HG02642 (cell line): Measurements from ENCODE around the gene NHSL1.
A peak's percentile ranks its signal among the peaks of the same experiment; 100 is the strongest.

Source experiments
- ATAC-seq: cut with Tn5 transposase; IDR thresholded peaks from one replicate; pipeline ENCODE4 v1.9.1; 2021; ENCODE audit warnings: mild to moderate bottlenecking; ENCODE audit not compliant: unreplicated experiment, poor library complexity

Gene NHSL1, protein sequence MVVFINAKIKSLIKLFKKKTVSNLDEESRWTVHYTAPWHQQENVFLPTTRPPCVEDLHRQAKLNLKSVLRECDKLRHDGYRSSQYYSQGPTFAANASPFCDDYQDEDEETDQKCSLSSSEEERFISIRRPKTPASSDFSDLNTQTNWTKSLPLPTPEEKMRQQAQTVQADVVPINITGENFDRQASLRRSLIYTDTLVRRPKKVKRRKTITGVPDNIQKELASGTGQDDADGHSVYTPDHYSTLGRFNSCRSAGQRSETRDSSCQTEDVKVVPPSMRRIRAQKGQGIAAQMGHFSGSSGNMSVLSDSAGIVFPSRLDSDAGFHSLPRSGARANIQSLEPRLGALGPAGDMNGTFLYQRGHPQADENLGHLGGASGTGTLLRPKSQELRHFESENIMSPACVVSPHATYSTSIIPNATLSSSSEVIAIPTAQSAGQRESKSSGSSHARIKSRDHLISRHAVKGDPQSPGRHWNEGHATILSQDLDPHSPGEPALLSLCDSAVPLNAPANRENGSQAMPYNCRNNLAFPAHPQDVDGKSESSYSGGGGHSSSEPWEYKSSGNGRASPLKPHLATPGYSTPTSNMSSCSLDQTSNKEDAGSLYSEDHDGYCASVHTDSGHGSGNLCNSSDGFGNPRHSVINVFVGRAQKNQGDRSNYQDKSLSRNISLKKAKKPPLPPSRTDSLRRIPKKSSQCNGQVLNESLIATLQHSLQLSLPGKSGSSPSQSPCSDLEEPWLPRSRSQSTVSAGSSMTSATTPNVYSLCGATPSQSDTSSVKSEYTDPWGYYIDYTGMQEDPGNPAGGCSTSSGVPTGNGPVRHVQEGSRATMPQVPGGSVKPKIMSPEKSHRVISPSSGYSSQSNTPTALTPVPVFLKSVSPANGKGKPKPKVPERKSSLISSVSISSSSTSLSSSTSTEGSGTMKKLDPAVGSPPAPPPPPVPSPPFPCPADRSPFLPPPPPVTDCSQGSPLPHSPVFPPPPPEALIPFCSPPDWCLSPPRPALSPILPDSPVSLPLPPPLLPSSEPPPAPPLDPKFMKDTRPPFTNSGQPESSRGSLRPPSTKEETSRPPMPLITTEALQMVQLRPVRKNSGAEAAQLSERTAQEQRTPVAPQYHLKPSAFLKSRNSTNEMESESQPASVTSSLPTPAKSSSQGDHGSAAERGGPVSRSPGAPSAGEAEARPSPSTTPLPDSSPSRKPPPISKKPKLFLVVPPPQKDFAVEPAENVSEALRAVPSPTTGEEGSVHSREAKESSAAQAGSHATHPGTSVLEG (N-terminal part only)

GRCh38 chr6:138499303-138500018, at the start of gene NHSL1:
Gene NHSL1 (minus strand): TSS chr6:138499494. CDS start chr6:138499290, 204 bp downstream.
- peak; percentile 81 for ATAC-seq

DNA sequence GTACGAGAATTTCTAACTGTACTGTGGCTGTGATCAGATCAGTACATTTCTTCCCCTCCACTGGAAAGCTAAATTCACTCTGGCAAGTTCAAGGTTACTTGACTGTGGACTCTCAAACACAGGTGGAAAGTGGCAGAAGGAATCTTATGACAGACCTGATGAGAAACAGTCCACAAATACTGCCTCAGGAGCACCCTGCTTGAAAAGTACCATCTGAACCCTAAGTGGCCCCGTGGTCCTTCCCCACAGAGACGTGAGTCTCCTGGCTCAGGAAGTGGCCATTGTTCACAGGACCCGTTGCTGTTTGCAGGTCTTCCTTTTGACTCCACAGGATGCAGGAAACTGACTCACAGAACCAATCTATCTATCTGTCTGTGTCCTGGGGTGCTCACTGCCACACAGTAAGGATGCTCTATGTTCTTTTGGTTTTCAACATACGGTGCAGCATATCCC, 47.5 kb upstream of the NHSL1 start:
- no peak for ATAC-seq

DNA sequence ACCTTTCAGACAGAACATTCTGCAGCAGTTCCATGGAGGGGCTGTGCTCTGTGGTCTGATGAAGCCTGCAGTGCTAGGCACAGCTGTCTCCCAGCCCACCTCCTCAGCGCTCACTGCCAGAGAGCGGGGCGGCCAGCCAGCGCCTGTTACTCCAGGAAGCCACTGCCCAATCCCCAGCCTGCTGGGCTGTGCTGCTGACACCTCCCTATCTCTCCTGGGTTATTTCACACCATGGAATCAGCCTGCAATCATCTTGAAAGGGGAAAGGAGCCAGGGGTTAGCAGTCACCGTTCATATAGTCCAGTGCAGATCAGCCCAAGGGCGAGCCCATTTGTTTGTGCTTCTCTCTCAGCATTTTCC, 46.3 kb upstream of the NHSL1 start:
- ATAC-seq = no peak

- no peak for ATAC-seq
These were observed 45.2 kb upstream of the NHSL1 start for GRCh38 chr6:138544501-138544900.

GRCh38 chr6:138543657-138544056, 44.4 kb upstream of the NHSL1 start:
- no peak for ATAC-seq

- ATAC-seq = no peak
These were observed 42.7 kb upstream of the NHSL1 start for GRCh38 chr6:138541823-138542481.

DNA sequence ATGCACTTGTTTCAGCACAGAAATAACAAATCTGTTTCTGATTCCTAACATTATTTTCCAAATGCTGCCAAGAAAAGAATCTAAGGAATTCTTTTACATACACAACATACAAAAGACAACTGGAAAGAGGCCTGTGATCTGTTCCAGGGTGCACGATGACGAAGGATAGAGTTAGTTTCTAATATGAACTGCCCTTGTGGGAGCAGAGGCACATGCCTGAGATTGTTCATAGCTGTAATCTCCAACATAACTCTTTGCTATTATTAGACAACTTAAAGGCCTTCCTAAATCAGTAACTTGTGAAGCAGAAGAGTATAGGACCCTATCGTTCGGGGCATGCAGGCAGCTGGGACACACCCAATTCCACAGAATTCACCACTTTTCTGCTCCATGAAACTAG, 41.2 kb upstream of the NHSL1 start:
- ATAC-seq = no peak

DNA sequence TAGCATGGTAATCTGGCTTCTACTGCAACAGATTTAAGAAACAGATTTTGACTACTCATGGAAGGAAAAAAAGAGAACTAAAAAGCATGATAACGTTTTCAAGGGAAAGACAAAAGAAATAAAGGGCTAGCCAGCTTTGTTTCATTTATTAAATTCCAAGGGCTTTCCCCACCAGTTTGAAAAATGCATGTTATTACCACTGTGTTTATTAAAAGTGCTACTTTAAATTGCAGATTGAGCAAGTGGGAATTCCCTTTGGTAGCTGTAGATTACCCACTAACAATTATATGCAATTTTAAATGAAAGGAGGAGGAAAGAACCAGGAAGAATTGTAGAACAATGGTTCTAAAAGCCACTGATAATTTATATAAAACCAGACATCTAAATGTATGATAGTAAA, 40.6 kb upstream of the NHSL1 start:
- ATAC-seq = no peak

GRCh38 chr6:138538390-138539031, 39.2 kb upstream of the NHSL1 start:
- no peak for ATAC-seq

DNA sequence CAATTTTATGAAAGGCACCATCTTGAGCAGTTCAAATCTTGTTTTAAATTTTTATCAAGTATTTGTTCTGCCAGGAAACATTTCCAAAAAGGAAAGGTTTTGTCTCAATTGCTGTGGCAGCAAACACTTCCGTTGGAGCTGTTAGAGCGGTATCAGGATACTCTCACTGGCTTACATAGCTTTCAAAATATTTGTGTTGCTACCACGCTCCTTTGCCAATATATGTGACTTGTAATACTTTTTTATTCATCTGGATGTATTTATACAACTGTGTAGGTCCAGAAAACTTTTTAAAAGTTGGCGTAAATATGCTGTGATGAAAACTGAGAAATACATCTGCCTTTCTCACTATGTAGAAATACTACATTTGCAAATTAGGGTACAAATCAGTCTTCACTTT, 37.8 kb upstream of the NHSL1 start:
- ATAC-seq = no peak

DNA sequence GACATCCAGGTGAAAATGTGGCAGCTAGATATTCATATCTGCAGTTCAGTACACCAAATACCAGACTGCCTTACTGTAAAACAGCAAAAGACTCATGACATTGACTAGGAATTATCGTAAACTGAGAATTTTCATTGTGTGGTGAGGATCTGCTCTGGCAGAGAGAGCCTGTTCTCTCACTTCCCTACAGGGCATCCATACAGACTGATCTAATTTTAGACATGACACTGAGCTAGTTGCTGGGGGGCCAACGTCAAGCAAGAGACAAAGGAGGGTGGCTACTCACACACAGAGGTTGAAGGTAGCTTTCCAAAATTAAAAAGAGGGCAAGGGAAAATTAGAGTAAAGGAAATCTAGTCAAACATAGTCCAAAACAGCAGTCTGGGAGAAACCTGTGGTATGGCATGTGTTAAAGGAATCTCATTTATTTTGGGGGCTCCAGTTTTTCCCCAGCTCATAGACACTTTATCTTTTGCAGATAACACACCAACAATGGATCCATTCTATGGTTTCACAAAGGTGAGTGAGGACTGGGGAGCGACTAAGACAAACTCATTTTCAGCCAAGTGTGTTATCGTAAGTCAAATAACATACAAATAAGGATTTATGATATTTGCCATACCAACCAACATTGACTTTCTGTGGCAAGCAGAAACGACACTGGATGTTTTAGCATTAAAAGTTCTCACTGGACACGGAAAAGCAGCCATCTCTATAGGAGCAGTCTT, 36.6 kb upstream of the NHSL1 start:
- ATAC-seq = no peak

DNA sequence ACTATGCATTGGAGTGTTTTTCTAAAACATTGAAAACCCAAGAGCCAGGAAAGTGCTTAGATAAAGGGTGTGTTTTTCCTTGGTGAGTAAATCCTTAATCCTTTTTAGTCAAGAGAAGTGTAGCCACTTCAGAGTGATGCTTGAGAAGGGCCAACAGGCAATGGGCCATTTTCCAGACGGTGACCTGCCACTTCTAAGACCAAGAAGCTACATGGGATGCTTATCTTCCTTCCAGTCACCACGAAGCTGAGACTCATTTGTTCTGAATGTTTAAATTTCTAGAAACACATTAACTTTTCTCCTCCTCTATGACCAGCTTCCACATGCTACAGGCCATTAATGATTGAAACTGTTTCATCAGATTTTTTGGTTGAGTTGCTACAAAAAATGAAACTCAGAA, 34.4 kb upstream of the NHSL1 start:
- no peak for ATAC-seq

DNA sequence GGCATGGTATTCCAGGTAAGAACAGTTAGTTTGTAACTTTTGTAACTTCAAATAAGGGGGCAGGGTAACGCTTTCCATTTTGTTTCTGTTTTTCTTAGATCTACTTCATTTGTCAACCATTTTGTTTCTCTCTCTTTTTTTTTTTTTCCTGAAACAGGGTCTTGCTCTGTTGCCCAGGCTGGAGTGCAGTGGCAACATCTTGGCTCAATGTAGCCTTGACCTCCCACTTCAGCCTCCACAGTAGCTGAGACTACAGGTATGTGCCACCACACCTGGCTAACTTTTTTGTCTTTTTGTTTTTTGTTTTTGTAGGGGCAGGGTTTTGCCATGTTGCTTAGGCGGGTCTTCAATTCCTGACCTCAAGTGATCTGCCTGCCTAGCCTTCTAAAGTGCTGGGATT, 32.1 kb upstream of the NHSL1 start:
- ATAC-seq = no peak

DNA sequence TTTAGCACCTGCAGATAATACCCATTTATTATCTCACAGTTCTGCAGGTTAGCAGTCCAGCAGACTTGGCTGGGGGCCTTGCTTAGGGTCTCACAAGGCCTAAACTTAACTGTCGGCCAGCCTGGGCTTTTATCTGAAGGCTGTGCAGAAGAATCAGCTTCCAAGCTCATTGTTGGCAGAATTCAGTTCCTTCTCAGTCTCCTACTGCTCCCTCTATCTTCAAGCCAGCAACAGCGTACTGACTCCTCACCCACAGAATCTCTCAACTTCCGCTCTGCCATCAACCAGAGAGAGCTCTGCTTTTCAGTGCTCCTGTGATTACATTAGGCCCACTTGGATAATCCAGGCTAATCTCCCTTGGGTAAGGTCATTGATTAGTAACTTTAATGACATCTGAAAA, 30.2 kb upstream of the NHSL1 start:
- ATAC-seq = no peak

DNA sequence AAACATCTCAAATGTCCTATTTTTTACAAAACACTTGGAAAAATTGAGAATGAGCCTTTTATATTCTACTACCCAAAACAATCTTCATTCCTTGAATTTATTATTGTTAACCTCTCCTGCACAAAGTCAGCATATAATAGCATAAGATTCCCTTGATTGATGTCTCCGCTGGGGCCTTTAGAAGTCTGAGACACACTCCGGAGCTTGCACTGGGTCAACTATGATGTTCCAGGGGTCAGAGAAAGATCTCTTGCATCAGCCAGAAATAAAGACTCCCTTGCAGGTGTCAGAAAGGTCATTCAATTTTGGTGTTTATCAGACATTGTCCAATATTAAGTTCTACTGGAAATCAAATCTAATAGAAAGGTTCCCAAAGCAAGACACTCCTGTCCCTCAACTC, 29.7 kb upstream of the NHSL1 start:
- no peak for ATAC-seq

- ATAC-seq = no peak
These were observed 28.8 kb upstream of the NHSL1 start for GRCh38 chr6:138528137-138528536.

DNA sequence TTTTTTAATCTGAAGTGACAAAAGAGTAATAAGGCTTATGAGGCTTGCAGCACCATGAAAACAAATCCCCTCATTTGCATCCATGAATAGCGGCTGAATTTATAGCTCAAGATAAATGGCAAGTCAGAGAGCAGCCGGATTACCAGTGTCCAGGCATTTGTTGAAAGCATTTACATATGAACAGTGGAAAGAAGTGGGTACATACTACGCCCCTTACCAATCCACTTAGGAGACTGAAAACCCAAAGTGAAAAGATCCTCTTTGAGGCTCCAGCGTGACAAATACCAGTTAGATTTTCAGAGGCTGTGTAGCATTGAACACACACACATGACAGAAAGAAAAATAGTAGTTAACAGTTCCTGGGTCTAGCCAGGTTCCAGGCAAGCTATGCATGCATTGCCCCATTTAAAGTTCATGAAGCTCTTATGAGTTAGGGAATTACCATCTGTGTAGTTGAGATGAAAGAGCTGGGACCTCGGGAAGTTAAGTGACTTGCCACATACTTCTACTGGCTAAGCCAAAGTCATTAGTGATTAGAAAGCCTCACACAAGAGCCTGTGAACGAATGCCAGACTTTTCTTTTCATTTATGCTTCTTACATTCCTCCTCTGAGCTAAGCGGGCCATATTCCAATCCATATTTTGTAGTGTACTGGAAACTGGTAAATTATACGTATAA, 28.3 kb upstream of the NHSL1 start:
- no peak for ATAC-seq

DNA sequence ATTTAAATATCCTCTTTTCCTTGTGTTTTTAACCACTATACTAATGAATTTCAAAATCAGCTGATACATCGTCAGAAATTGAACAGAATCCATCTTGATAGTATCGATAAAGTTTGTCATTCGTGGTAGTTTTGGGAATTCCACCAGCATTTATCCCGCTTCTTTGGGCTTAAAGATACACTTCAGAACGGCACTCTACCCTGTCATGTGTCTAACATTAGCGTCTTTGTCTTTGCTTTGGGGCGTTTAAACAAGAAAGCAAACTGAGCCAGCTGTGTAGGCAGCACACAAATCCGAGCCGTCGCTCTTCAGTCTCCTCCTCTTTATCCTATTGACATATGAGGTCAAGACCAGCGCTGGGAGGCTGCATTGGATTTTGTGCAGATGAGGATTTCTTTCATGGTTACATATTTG, 27.5 kb upstream of the NHSL1 start:
- ATAC-seq = no peak
